ENCODE data around the gene C2orf74. TPM values are rescaled to one million over a fixed set of nuclear protein-coding genes. Genes with fewer than 3 reads are reported as not detected.

C2orf74 gene
- total and polyA plus RNA-seq, 9 of the 15 experiments (the other 6 are each of a cell fraction or from before 2014, with no cell fraction given), result not detected

DNA sequence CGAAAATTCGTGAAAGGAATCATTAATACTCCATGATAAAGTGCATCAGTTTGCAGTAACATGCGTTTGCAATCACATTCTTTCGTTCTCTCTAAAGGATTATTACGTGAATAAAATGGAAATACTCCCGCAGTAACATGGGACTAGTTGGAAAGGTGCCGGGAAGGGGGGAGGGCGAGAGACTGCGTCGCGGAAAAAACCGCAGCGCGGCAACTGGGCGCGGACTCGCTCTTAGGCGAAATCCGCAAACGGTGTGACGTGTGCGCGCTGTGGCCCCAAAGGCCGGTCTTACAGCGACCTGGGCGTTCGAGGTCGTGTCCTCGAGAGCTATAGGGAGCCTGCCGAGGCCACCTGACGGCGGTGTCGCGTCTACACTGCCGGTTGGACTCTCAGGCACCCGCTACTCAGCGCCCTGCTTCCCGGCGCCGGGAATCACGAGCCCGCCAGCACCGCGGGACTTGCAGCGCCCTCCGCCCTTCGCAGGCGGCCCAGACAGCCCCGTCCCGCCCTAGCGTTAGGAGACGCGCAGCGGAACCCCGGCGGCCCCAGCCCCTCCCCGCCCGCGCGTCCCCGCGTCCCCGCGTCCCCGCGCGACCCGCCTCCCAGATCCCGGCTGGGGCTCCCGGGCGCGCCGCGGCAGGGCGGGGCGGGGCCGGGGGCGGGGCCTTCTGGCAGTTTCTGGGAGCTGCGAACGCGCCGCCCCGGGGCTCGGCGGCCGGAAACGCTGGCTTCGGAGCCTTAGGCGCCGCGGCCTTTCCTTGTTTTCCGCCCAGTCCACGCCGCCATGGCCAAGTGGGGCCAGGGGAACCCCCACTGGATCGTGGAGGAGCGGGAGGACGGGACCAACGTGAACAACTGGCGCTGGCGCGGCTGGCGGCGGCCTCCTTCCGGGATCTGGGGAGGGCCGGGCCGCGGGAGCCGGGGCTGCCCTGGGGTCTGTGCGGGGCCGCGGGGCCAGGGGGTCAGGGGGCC lies 15.1 kb downstream of the C2orf74 start (continued):
- TF ChIP-seq, protein P1, sequence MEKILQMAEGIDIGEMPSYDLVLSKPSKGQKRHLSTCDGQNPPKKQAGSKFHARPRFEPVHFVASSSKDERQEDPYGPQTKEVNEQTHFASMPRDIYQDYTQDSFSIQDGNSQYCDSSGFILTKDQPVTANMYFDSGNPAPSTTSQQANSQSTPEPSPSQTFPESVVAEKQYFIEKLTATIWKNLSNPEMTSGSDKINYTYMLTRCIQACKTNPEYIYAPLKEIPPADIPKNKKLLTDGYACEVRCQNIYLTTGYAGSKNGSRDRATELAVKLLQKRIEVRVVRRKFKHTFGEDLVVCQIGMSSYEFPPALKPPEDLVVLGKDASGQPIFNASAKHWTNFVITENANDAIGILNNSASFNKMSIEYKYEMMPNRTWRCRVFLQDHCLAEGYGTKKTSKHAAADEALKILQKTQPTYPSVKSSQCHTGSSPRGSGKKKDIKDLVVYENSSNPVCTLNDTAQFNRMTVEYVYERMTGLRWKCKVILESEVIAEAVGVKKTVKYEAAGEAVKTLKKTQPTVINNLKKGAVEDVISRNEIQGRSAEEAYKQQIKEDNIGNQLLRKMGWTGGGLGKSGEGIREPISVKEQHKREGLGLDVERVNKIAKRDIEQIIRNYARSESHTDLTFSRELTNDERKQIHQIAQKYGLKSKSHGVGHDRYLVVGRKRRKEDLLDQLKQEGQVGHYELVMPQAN (IDR thresholded peaks at IDR 0.05; ENCODE audit: borderline replicate concordance), result no peak; the same call in 1 of the 2 replicates
- TF ChIP-seq ETS2 (tag; IDR thresholded peaks at IDR 0.05; ENCODE audit: borderline replicate concordance, poor library complexity, severe bottlenecking), result no peak
- peak; percentile 14; the same call in 1 of the 2 replicates for TF ChIP-seq ZBTB7A (IDR thresholded peaks at IDR 0.05; ENCODE audit: borderline replicate concordance, control insufficient read depth, low read depth, low read length)
- no peak for TF ChIP-seq KLF10 (CRISPR knock-in tag; IDR thresholded peaks at IDR 0.05)
- peak; percentile 35; the same call in 1 of the 2 replicates for TF ChIP-seq SREBF1 (IDR thresholded peaks at IDR 0.05; ENCODE audit: borderline replicate concordance, low read depth, low read length)
- TF ChIP-seq HMG20B (CRISPR knock-in tag; IDR thresholded peaks at IDR 0.05), result no peak
- peak; percentile 82 for TF ChIP-seq CTBP1 (IDR thresholded peaks at IDR 0.05; ENCODE audit: borderline replicate concordance)
- no peak for TF ChIP-seq NUFIP1 (IDR thresholded peaks at IDR 0.05; ENCODE audit: partially characterized antibody)
- no peak for TF ChIP-seq HIVEP1 (CRISPR knock-in tag; IDR thresholded peaks at IDR 0.05)
- TF ChIP-seq ZNF551 (CRISPR knock-in tag; IDR thresholded peaks at IDR 0.05), result no peak
- TF ChIP-seq, protein P2, sequence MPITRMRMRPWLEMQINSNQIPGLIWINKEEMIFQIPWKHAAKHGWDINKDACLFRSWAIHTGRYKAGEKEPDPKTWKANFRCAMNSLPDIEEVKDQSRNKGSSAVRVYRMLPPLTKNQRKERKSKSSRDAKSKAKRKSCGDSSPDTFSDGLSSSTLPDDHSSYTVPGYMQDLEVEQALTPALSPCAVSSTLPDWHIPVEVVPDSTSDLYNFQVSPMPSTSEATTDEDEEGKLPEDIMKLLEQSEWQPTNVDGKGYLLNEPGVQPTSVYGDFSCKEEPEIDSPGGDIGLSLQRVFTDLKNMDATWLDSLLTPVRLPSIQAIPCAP (CRISPR knock-in tag; IDR thresholded peaks at IDR 0.05; ENCODE audit: borderline replicate concordance), result no peak
- TF ChIP-seq HSF4 (CRISPR knock-in tag; IDR thresholded peaks at IDR 0.05; ENCODE audit: borderline replicate concordance), result no peak
- TF ChIP-seq GATA2 (CRISPR knock-in tag; IDR thresholded peaks at IDR 0.05), result no peak
- TF ChIP-seq BRF1 (IDR thresholded peaks at IDR 0.05; ENCODE audit: borderline replicate concordance, extremely low read depth, insufficient read length), result no peak
- no peak for TF ChIP-seq ZKSCAN3 (CRISPR knock-in tag; IDR thresholded peaks at IDR 0.05)
- TF ChIP-seq, protein P3, sequence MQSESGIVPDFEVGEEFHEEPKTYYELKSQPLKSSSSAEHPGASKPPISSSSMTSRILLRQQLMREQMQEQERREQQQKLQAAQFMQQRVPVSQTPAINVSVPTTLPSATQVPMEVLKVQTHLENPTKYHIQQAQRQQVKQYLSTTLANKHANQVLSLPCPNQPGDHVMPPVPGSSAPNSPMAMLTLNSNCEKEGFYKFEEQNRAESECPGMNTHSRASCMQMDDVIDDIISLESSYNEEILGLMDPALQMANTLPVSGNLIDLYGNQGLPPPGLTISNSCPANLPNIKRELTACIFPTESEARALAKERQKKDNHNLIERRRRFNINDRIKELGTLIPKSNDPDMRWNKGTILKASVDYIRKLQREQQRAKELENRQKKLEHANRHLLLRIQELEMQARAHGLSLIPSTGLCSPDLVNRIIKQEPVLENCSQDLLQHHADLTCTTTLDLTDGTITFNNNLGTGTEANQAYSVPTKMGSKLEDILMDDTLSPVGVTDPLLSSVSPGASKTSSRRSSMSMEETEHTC (IDR thresholded peaks at IDR 0.05), result peak; percentile 38; the same call in 1 of the 2 replicates
- TF ChIP-seq FOXJ3 (CRISPR knock-in tag; IDR thresholded peaks at IDR 0.05), result no peak
